GM21786 (cell line): ENCODE measurements around the gene MYO7B.
"Not testable (repeated sequence)": the region's sequence is repeated elsewhere in the genome, so short reads cannot be mapped to it uniquely, and the experiment has no call there.

Experiments used
- ATAC-seq: cut with Tn5 transposase; IDR thresholded peaks from one replicate; pipeline ENCODE4 v1.9.1; 2021; ENCODE audit not compliant: unreplicated experiment

MYO7B gene

DNA sequence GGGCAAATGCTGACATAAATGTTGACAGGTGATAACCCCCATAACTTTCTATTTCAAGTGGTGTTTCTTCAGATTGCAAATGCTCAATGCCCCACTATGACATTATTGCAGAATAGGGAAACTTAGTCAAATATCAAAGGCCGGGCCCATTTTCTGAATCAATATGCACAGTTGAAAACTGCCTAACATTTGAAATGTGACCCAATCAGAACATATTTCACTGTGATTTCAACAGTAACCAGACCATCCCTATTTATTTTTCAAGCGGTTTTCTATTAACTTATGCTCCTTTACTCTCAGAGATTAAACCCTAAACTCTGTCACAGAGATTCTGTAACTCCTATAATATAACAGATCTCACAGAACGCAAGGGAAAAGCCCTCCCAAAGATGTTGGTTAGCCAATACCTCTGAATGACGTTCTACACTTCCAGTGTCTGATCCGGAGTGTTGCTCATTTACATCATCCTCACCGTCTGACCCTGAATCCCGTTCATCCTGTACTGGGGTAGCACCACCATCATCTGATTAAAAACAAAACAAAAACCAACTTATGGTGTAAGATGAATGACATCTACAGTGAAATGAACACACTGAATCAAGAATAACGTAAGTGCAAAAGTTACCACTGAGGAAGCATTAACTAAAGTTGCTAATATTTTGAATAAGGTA, 12.1 kb upstream of the MYO7B start:
- ATAC-seq = no peak

DNA sequence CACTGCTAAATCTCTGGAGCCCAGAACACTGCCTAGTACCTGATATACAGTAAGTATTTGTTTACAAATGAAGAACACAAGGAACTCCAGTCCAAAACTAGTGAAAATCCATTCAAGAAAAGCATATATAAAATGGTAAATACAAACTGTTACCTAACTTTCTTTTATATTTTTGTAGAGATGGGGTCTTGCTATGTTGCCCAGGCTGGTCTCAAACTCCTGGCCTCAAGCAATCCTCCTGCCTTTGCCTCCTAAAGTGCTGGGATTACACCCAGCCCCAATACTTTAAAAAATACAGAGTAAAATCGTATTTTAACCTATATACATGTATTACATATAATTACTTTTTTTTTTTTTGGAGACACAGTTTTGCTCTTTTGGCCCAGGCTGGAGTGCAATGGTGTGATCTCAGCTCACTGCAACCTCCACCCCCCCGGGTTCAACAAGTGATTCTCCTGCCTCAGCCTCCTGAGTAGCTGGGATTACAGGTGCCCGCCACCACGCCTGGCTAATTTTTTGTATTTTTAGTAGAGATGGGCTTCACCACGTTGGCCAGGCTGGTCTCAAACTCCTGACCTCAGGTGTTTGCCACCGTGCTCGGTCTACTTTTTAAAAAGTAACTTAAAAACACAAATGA, 11.2 kb upstream of the MYO7B start:
- not testable (repeated sequence) for ATAC-seq

DNA sequence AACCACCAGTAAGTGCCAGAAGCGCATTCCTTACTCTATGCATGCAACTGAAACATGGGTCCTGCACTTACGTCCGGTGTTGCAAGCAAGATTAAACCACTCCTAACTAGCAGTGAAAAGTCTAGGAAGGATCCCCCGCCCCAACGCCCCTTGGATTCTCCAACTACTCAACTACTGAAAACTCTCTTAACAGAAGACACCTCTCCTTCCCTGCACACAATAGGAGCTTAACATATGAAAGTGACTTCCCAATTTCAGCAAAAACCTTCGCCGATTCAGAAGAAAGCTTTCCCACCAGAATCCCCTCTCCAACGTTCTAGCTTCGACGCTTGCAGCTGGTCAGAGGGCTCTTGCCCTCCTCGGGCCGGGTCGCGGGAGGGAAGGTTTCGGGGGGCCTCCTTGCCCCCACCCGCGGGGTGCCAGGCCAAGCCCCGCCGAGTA, 9.8 kb upstream of the MYO7B start:
- ATAC-seq = no peak

DNA sequence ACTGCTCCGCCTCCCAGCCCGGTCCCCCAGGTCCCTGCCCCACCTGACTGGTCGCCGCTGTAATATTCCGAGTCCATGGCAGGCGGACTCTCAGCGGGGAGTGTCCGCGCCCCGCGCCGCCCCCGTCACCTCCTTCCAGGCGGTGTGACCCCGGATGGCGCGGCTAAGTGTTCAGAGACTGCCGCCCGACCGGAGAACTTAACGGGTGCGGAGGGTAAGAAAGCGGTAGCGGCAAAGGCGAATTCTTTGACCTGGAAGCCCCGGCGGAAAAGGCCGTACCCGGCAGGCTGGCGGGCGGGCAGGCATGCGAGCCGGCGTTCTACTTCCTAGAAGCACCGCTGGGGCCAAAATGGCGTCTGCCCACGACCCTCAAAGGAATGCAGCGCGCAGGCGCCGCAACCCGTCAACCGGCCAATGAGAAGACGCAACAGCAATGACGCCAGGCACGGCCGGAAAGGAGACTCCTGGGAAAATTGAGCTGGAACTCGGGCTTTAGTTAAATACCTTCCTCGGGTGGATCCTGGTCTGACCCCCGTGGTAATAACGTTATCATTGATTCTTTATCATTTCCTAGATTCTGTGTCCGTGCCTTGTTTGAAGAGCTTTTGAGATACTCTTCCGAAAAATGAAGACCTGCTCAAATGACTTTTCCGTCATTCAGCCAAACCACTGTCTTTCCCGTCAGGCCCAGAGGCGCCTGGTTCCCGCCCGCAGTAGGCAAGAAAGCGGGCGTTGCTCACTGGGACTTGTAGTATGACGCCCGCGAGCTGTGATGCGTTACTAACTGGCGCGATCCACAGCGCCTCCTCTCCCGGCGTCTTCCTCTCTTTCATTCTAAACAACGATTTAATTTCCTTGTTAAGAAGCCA, 9.1 kb upstream of the MYO7B start, which contains the start of gene IWS1:
Gene IWS1 (minus strand): TSS at position 358 of the 869 bp plus-strand sequence. CDS start 281 bp downstream, at position 77.
- ATAC-seq = peak; percentile 86

DNA sequence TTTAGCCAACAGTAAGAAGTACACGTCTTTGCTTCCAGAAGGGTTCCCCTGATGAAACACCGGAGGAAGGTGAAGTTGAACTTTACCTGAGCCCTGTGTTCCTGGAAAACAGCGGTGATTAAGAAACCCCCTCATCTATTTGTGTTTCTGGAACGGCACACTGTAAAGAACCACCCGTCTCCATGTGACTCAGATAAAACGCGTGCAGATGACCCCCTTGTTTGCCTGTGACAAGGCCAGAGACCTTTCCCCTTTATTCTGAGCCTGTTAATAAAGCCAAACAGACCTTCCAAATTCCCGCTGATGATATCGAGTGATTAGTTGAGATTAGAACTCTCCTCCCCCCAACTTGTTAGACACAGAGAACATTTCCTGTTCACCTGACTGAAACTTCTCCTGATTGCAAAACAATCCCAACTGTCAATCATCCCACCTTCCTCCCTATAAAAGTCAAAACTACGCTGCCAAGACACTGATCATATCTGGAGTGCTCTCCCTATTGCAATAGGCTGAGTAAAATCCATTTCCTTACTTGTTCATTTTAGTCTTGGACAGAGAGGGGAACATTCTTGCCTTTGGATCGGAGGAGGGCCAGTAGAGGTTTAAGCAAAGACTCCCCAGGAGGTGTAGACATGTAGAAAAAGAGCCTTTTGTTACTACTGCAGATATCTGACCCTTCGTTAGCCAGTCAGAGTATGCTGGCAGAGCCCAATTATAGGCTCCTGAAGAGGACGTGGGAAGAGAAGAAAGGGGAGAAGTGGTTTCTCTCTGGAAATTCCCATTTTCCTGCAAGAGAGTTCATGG, 8.3 kb upstream of the MYO7B start:
- peak; percentile 4 for ATAC-seq

DNA sequence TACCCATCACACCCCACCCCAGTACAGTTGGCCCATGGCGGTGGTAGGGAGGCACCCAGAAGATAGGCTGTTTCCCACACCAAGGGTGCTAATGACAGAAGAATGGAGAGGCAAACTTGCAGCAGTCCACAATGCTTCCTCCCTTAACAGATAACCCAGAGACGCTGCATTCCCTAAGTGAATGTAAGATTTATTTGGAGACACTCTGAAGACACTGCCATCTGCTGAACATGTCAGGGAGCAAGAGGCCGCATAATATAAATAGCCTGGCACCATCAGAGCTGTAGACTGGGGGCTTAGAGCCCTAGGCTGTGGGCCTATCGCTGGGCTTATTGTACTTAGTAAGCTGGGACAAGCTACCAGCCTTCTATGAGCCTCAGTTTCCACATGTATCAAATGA, 7.0 kb upstream of the MYO7B start:
- ATAC-seq = no peak

DNA sequence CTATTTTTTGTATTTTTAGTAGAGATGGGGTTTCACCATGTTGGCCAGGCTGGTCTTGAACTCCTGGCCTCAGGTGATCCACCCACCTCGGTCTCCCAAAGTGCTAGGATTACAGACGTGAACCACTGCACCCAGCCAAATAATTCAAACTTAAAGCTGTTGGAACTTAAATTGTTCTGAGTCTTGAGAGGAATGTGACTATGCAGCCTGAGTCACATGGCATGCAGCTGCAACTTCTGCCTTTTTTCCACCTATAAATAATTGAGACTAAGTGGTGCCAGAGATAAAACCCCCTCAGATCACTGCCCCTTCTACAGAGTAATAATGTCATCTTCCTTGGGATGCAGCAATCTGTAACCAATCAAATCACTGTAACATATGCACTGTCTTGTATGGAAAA, 6.1 kb upstream of the MYO7B start:
- ATAC-seq = not testable (repeated sequence)

DNA sequence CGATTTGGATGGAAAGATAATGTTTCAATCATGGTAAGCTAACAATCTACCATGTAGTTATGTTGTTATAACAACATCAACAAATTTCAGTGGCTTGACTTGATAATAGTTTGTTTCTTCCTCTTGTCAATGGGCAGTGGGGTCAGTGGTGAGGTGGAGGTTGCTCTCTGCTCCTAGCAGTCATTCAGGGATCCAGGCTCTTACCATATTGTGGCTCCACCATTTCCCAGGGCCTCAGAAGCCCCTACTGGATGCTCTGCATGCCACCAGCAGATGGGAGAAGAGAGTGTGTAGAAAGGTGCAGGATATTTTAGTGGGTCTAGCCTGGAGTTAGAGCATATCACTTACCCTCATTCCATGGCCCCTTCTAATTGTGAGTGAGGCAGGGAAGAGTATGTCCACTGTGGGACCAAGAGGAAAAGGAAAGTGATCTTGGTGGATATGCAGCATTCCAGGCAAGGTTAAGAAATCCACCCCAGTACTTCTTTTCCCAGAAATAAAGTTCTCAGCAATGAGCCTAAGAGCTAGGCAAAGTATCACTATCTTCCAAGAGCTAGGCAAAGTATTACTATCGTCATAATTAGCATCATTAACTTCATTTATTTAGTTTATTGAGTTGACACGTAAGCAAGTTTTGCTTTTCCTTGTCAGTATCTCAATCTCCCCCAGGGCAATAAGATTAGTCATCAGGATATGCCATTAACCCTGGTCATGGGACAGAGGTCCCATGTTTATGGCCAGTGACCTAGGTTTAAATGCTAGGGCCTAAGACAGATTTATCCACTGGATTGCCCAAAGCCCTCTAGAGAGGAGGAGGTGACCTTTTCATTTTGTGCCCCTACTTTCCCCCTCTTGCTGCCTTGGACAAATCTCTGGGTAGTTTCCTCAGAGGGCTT, 5.0 kb upstream of the MYO7B start:
- no peak for ATAC-seq

DNA sequence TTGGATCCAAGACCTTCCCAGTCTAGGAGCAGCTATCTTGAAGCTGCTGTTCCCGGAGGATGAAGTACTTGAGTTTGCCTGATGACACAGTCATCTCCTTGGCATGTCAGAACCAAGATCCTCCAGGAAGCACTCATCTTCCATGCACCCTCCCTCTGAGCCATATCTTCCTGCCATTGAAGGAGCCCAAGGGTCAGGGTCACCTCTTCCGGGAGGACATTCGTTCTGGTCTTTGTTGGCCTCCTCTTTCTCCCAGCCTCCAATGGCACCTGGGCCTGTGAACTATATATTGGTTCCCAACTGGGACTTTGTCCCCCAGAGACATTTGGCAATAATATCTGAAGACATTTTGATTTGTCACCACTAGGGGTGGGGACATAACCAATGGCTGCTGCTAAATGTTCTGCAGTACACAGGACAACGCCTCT, 4.2 kb upstream of the MYO7B start:
- no peak for ATAC-seq

DNA sequence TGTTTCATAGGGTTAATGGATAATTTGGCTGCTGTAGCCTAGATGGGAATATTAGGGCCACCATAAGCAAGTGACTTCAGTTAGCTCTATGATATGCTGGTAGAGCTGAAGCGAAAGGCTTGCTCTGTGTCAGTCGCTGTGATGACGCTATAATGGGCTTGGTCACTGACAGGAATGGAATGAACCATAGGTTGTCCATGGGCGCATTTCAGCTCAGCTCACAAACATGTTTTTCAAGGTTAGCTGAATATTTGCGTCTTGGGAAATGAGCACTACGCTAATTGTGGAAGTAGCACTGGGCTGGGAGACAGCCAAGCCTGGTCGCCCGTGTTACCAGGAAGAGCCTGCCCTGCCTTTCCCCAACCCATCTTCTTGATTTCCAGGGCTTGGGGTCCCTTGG, 3.2 kb upstream of the MYO7B start:
- ATAC-seq = no peak

DNA sequence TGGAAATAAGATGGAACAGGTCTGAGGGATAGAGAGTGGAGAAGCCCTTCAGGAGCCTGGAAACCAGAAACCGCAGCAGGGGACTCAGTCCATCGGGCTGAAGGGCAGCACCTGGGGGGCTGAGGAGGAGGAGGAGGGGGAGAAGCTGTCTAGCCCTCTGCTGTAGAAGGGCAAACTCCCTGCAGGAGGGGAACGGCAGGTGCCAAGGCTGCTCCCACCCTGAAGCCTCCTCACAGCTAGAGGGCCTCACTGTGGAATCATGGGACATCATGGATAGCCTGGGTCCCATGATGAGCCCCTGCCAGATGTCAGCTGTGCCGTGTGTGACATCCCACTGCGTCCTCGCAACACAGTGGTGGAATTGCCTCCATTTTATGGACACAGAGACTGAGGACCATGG, 435 bp downstream of the MYO7B start:
- no peak for ATAC-seq

DNA sequence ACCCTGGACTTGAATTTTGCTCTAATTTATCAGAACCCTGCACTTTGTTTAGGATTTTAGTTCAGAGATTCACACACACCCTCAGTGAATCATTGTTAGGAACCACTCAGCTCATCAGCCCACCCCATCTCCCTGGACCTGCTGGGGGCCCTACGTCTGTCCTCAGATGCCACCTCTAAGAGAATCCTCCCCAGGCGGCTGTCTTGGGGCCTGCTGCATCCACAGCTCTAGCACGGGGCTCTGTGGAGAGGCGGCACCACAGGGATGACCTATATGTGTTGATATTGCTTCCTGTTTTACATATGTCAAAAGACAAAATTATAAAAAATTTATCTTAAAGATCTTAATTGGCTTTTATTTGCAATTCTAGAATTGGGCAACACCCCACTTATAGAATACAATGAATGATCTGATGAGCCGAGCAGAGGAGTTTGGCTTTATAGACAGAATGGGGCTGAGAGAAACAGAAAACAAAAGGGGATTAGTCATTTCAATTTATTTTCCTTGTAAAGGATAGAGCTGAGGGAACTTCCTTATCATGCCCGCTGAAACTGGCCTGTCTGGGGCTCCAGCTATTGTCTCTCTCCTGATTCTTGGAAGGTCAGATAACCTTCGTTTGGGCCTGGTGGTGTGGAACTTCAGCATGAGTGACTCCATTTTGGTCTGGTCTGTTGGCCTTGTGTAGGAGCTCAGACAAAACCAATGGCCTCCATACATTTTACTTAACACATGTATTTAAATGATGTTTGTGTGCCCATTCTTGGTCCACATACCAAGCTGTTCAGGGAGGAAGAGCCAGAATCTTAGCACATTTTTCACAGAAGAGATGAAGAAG, 1.4 kb downstream of the MYO7B start:
- no peak for ATAC-seq

DNA sequence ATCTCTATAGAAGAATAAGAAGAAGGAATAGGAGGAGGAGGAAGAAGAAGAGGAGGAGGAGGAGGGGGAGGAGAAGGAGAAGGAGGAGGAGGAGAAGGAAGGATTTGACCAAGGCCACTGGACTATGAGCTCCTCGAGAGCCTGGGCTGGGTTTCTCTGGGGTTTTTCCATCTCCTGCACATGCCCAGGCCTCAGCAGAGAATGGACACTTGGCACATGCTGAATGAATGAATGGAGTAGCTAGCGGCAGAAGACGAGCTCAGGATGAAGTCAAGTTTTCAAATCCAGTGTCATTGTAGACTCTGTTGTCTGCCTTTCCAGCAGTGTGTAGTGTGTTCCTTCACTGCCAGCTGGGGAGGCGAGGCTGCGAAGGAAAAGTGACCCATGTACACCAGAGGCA, 2.2 kb downstream of the MYO7B start:
- ATAC-seq = no peak

DNA sequence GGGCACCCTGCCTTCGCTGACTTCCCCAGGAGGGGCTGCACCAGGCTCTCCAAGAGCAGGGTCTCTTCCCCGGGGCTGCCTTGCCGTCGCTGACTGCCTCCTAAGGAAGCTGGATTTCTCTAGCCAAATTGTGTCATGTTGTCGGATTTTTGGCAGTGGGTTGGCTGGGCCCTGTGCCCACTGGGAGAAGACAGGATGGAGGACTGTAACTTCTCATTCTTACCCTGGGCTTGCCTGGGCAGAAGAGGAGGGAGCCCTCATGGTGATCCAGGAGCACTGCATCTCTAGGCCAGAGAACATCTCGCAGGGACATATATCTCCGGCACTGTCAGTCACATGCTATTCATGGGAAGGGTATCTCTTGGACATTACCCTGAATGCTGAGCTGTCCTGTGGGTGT, 6.3 kb downstream of the MYO7B start:
- no peak for ATAC-seq

DNA sequence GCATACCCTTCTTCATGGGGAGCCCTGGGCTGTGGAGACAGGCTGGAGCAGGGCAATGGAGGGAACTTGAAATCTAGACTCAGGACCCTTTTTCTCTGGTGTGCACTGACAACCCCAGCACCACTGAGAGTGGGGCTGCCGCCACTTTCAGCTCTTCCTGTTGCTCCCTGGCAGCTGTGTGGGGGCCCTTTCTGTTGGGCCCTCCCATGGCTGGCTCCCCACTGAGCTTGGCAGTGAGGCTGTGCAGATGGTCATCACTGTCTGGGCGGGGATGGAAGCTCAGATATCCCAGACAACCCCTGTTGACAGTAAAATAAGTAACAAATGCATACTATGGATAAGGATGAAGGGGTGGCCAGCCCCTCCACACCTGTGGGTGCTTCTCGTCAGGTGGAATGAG, 6.7 kb downstream of the MYO7B start:
- no peak for ATAC-seq

DNA sequence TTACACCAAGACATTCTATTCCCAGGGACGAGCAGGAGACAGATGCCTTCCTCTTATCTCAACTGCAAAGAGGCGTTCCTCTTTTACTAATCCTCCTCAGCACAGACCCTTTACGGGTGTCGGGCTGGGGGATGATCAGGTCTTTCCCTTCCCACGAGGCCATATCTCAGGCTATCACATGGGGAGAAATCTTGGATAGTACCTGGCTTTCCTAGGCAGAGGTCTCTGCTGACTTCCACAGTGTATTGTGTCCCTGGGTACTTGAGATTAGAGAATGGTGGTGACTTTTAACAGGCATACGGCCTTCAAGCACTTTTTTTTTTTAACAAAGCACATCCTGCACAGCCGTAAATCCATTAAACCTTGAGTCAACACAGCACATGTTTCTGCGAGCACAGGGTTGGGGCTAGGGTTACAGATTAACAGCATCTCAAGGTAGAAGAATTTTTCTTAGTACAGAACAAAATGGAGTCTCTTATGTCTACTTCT, 7.6 kb downstream of the MYO7B start:
- not testable (repeated sequence) for ATAC-seq

DNA sequence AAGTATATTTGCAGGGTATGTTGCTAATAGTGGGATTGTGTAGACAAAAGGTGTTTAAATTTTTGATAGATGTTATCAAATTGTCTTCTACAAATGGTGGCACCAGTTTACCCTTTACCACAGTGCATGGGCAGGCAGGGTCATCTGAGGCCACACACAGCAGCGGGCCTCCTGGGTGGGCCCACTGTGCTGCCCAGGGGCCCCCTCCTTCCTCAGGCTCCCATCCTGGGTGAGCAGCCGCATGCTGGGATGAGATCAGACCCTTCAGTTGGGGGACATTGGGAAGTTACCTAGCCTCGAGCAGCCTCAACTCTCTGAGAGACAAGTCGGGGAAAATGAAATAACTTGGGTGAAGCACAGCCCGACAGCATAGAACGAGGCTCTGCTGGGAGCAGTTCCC, 9.7 kb downstream of the MYO7B start:
- no peak for ATAC-seq

DNA sequence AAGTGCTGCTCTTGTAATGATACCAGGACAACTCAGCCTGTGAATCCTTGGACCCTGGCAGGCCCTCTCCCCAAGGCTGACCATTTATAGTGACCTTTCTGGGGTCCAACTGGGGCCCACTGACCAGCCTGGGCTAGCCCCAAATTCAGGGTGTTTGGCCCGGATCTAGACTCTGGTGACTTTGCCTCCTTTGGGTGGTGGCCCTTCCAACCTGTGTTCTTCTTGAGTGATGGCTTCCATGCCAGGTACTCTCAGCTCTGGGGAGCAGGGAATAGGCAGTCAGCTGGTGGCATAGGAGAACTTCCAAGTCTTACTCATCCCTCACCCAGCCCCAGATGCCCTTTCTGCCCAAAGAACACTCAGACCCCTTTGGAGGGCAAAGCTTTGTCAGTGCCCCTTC, 10.3 kb downstream of the MYO7B start:
- no peak for ATAC-seq

DNA sequence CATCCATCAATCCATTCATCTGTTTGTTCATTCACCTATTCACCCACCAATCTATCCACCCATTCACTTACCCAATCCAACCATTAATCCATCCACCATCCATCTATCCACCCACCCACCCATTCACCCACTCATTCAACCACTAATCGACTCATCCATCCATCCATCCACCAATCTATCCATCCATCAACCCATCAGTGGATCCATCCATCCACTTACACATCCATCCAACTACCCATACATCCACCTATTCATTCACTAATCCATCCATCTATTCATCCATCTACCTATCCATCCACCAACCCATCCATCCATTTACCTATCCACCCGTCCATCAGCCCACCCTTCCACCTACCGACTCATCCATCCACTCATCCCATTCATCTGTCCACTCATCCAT, 11.3 kb downstream of the MYO7B start:
- no peak for ATAC-seq
